HG03342 (cell line): Measurements from ENCODE around the gene GTF3A.
A peak's percentile ranks its signal among the peaks of the same experiment; 100 is the strongest.
"Not testable (repeated sequence)": the region's sequence is repeated elsewhere in the genome, so short reads cannot be mapped to it uniquely, and the experiment has no call there.

Source experiments
- ATAC-seq: cut with Tn5 transposase; IDR thresholded peaks from one replicate; pipeline ENCODE4 v1.9.1; 2021; ENCODE audit warnings: mild to moderate bottlenecking, moderate library complexity; ENCODE audit not compliant: unreplicated experiment

GTF3A gene

GRCh38 chr13:27424246-27425157 is at the start of gene GTF3A:
TSS of gene GTF3A (plus strand) at chr13:27424619.
- ATAC-seq: peak; percentile 70

- ATAC-seq: peak; percentile 67
Measured at GRCh38 chr13:27374650-27375049, 49.8 kb upstream of the GTF3A start.

GRCh38 chr13:27375686-27376326 is 48.6 kb upstream of the GTF3A start:
- no peak for ATAC-seq

GRCh38 chr13:27379126-27379525 is 45.3 kb upstream of the GTF3A start:
- no peak for ATAC-seq

- no peak for ATAC-seq
Measured at GRCh38 chr13:27379694-27380641, 44.5 kb upstream of the GTF3A start.

- ATAC-seq: no peak
Measured at GRCh38 chr13:27381601-27382000, 42.8 kb upstream of the GTF3A start.

GRCh38 chr13:27383104-27383921 is 41.1 kb upstream of the GTF3A start:
- no peak for ATAC-seq

GRCh38 chr13:27384285-27384684 is 40.1 kb upstream of the GTF3A start:
- no peak for ATAC-seq

- ATAC-seq: no peak
Measured at GRCh38 chr13:27388241-27388640, 36.2 kb upstream of the GTF3A start.

- ATAC-seq: no peak
Measured at GRCh38 chr13:27389891-27390290, 34.5 kb upstream of the GTF3A start.

GRCh38 chr13:27391471-27391870 is 32.9 kb upstream of the GTF3A start:
- ATAC-seq: no peak

GRCh38 chr13:27393101-27393500 is 31.3 kb upstream of the GTF3A start:
- ATAC-seq: no peak

GRCh38 chr13:27395007-27395510 is 29.4 kb upstream of the GTF3A start:
- ATAC-seq: no peak

GRCh38 chr13:27396252-27396846 is 28.1 kb upstream of the GTF3A start:
- ATAC-seq: no peak

- no peak for ATAC-seq
Measured at GRCh38 chr13:27398360-27398759, 26.1 kb upstream of the GTF3A start.

- not testable (repeated sequence) for ATAC-seq
Measured at GRCh38 chr13:27400405-27400804, 24.0 kb upstream of the GTF3A start.

GRCh38 chr13:27401210-27401609 is 23.2 kb upstream of the GTF3A start:
- ATAC-seq: no peak

- no peak for ATAC-seq
Measured at GRCh38 chr13:27403203-27403678, 21.2 kb upstream of the GTF3A start.

- no peak for ATAC-seq
Measured at GRCh38 chr13:27403727-27404385, 20.6 kb upstream of the GTF3A start.
